ENCODE results near the gene GLT8D2.

The GLT8D2 gene

DNA sequence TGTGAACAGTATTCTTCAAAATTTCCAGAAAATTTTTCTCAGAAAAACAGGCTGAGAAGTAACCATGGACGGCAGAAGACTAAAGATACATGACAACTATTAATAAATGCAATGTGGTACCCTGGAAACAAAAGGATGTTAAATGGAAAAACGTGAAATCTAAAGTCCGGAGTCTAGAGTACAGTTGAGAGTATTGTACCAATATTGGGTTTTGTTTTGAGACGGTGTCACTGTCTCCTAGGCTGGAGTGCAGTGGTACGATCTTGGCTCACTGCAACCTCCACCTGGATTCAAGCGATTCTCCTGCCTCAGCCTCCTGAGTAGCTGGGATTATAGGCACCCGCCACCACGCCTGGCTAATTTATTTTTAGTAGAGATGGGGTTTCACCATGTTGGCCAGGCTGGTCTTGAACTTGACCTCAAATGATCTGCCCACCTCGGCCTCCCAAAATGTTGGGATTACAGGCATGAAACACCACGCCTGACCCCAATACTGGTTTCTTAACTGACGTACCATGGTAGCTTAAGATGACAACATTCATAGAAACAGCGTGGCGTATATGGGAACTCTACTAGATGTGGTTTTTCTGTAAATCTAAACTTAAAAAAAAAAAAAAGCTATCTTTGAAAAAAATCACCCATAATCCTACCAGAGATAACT lies 101.1 kb downstream of the GLT8D2 start:
- no peak for DNase-seq (ENCODE audit: low read depth)

DNA sequence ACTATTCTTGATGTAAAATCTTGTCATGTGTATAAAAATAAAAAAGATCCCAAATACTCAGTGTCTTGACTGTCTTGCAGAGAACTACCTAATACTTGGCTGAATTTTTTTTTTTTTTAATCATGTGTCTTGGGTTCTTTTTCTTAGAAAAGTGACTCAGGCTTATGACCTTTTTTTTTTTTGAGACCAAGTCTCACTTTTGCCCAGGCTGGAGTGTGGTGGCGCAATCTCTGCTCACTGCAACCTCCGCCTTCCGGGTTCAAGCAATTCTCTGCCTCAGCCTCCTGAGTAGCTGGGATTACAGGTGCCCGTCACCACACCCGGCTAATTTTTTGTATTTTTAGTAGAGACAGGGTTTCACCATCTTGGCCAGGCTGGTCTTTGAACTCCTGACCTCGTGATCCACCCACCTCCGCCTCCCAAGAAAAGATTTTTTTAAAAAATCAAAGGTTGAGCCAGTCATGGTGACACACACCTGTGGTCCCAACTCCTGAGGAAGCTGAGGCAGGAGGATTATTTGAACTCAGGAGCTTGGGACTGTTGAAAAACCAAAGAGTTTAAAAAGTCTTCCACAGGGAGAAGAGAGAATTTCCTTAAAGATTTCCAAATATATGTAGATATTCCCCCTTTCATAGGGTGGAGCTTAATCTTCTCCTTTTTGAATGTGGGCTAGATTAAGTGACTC lies 102.0 kb downstream of the GLT8D2 start:
- DNase-seq (ENCODE audit: low read depth): no peak

DNA sequence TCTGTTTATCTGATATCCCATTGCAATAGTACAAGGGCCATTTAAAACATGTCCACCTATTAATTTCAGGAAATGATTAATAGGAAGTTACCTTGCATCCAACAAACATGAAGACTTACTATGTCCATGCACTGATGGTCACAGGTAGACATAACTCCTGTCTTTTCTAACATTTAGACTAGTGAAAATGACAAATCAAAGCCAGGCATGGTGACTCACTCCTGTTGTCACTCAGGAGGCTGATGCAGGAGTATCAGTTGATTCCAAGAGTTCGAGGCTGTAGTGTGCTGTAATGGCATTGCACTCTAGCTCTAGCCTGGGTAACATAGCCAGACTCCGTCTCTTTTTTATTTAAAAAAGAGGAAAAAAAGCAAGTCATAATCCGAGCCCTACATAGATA lies 105.0 kb downstream of the GLT8D2 start:
- no peak for DNase-seq (ENCODE audit: low read depth)

All from activated T-cell treated with anti-CD3 and anti-CD28 coated beads for 24 hours (primary cell).